Measurements from ENCODE around the gene SPATA24. TPM values are rescaled to one million over a fixed set of nuclear protein-coding genes. Genes with fewer than 3 reads are reported as not detected.

The SPATA24 gene
- total RNA-seq, 1 experiment from 2014 or later, result 3.1 TPM

DNA sequence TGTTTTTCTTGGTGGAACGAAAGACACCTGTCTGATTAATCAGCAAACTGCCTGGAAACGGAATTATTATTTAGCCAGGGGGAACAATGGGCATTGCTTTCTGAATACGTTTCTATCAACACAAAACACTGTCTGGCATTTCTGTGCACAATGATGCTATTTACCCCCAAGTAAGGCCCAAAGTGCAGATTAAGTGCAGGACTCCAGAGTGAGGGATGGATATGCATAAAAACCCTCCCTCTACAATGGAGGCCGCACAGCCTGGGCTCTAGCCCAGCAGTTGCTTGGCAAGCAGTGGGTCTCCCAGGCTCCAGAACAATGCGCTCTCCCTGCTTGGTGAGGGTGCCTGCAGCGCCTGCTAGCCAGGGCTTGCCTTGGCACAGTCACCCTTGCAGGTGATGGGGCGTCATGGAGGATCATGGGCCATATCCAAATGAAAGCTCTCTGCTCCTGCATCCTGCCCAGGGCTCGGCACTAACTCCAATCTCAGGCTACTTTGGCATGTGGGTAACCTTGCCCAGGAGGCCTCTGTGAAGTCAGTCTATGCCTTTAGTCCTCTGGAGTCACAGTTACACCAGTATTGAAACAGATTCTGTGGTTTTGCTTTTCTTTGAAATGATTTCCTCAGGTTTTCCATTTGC is 11.5 kb upstream of the SPATA24 start:
- H3K27ac ChIP-seq (ENCODE audit: low read depth, low read length), result no peak overlapping the region
- CTCF ChIA-PET, result no interaction called here
- no TSS peak for BruUV-seq (replicated peaks)
- H4K20me1 ChIP-seq (ENCODE audit: insufficient read depth), result no peaks in the 10 kb centered on the region
- RAD21 ChIA-PET (ENCODE audit: low non-redundant PET in 1 of 2, low total read pairs in 2 of 2, uncharacterized antibody in 2 of 2, unreplicated experiment in 2 of 2), result no interaction called here
- peaks cover 3 to 18% of the 10 kb centered on the region in 2 experiments; a peak in 3 of 4 replicates for H3K4me1 ChIP-seq (ENCODE audit: control insufficient read depth in 1 of 2, insufficient read depth in 2 of 2, low read length in 2 of 2)
- no peaks in the 10 kb centered on the region for H3K79me2 ChIP-seq (ENCODE audit: insufficient read depth, low read length)
- TF ChIP-seq, protein P1, sequence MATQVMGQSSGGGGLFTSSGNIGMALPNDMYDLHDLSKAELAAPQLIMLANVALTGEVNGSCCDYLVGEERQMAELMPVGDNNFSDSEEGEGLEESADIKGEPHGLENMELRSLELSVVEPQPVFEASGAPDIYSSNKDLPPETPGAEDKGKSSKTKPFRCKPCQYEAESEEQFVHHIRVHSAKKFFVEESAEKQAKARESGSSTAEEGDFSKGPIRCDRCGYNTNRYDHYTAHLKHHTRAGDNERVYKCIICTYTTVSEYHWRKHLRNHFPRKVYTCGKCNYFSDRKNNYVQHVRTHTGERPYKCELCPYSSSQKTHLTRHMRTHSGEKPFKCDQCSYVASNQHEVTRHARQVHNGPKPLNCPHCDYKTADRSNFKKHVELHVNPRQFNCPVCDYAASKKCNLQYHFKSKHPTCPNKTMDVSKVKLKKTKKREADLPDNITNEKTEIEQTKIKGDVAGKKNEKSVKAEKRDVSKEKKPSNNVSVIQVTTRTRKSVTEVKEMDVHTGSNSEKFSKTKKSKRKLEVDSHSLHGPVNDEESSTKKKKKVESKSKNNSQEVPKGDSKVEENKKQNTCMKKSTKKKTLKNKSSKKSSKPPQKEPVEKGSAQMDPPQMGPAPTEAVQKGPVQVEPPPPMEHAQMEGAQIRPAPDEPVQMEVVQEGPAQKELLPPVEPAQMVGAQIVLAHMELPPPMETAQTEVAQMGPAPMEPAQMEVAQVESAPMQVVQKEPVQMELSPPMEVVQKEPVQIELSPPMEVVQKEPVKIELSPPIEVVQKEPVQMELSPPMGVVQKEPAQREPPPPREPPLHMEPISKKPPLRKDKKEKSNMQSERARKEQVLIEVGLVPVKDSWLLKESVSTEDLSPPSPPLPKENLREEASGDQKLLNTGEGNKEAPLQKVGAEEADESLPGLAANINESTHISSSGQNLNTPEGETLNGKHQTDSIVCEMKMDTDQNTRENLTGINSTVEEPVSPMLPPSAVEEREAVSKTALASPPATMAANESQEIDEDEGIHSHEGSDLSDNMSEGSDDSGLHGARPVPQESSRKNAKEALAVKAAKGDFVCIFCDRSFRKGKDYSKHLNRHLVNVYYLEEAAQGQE (IDR thresholded peaks at IDR 0.05; ENCODE audit: low read depth), result no peak
- TF ChIP-seq, protein P2, sequence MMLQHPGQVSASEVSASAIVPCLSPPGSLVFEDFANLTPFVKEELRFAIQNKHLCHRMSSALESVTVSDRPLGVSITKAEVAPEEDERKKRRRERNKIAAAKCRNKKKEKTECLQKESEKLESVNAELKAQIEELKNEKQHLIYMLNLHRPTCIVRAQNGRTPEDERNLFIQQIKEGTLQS (IDR thresholded peaks at IDR 0.05), result no peak
- TF ChIP-seq CBX3 (IDR thresholded peaks at IDR 0.05; ENCODE audit: low read depth), result no peak
- no peak for TF ChIP-seq FOSL1 (IDR thresholded peaks at IDR 0.05; ENCODE audit: low read depth)
- TF ChIP-seq, protein P3, sequence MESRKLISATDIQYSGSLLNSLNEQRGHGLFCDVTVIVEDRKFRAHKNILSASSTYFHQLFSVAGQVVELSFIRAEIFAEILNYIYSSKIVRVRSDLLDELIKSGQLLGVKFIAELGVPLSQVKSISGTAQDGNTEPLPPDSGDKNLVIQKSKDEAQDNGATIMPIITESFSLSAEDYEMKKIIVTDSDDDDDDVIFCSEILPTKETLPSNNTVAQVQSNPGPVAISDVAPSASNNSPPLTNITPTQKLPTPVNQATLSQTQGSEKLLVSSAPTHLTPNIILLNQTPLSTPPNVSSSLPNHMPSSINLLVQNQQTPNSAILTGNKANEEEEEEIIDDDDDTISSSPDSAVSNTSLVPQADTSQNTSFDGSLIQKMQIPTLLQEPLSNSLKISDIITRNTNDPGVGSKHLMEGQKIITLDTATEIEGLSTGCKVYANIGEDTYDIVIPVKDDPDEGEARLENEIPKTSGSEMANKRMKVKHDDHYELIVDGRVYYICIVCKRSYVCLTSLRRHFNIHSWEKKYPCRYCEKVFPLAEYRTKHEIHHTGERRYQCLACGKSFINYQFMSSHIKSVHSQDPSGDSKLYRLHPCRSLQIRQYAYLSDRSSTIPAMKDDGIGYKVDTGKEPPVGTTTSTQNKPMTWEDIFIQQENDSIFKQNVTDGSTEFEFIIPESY (IDR thresholded peaks at IDR 0.05; ENCODE audit: extremely low read depth, insufficient replicate concordance, low read length), result no peak
- H3K27me3 ChIP-seq (ENCODE audit: insufficient read depth, low read length), result no peaks in the 10 kb centered on the region
- no peaks in the 10 kb centered on the region for H3K9me2 ChIP-seq (ENCODE audit: insufficient read depth)
- H3K9me3 ChIP-seq (ENCODE audit: control insufficient read depth in 1 of 2, insufficient read depth in 1 of 2, low read depth in 1 of 2, low read length in 2 of 2), result no peaks in the 10 kb centered on the region
- H3K4me2 ChIP-seq (ENCODE audit: low read length), result no peak overlapping the region
- no peak overlapping the region for H3K4me3 ChIP-seq (replicated peaks in 1 of 2; ENCODE audit: low read depth in 1 of 2, low read length in 2 of 2)
- ATAC-seq (no peak), DNase-seq (ENCODE audit: low read depth, low spot score) (no peak)
- intact Hi-C loops (cut with micrococcal nuclease), result no loop called here
- POLR2A ChIA-PET, result no interaction called here
- no peaks in the 10 kb centered on the region for H3K36me3 ChIP-seq (ENCODE audit: control insufficient read depth in 1 of 2, insufficient read depth in 2 of 2, low read length in 2 of 2)
- H2AFZ ChIP-seq (ENCODE audit: low read depth, low read length, poor library complexity, severe bottlenecking), result no peak overlapping the region
- H3K9ac ChIP-seq (ENCODE audit: low read length), result no peak overlapping the region
